ENCODE results near the gene PROM1. TPM values are rescaled to one million over a fixed set of nuclear protein-coding genes. Genes with fewer than 3 reads are reported as not detected.

PROM1 gene
- total and polyA plus RNA-seq, 4 donors = 1.2 to 5.2 (median 3.7) TPM

GRCh38 chr4:16119981-16120380 lies 36.2 kb upstream of the PROM1 start:
- TF ChIP-seq HNF4G (IDR thresholded peaks at IDR 0.05) (no peak), HNF4A (conservative IDR thresholded peaks at IDR 0.05) (no peak)
- no peak for DNase-seq (ENCODE audit: low spot score)
- Histone ChIP-seq H3K9ac (ENCODE audit: low read depth in 1 of 2, low read length in 2 of 2) (no peak overlapping the region), H3K27me3 (ENCODE audit: control insufficient read depth in 4 of 4, insufficient read depth in 4 of 4, low read length in 3 of 4) (no peaks in the 10 kb centered on the region), H3K9me3 (ENCODE audit: control insufficient read depth in 4 of 4, low read length in 3 of 4) (no peaks in the 10 kb centered on the region), H3K4me1 (ENCODE audit: control insufficient read depth in 4 of 4, insufficient read depth in 4 of 4, low read length in 3 of 4) (no peaks in the 10 kb centered on the region), H3K36me3 (ENCODE audit: control insufficient read depth in 4 of 4, insufficient read depth in 3 of 4, low read depth in 1 of 4, low read length in 3 of 4) (no peaks in the 10 kb centered on the region), H3K4me3 (ENCODE audit: low read depth in 1 of 3, low read length in 3 of 3) (no peak overlapping the region), H3K27ac (ENCODE audit: low read depth in 1 of 2, low read length in 2 of 2) (no peak overlapping the region)
- 77% methylated on average over 4 of the region's 4 CpGs for WGBS

GRCh38 chr4:16118090-16118489 lies 34.3 kb upstream of the PROM1 start:
- Histone ChIP-seq H3K27ac (ENCODE audit: low read depth in 1 of 2, low read length in 2 of 2) (no peak overlapping the region), H3K9me3 (ENCODE audit: control insufficient read depth in 4 of 4, low read length in 3 of 4) (no peaks in the 10 kb centered on the region), H3K9ac (ENCODE audit: low read depth in 1 of 2, low read length in 2 of 2) (no peak overlapping the region), H3K27me3 (ENCODE audit: control insufficient read depth in 4 of 4, insufficient read depth in 4 of 4, low read length in 3 of 4) (no peaks in the 10 kb centered on the region), H3K4me1 (ENCODE audit: control insufficient read depth in 4 of 4, insufficient read depth in 4 of 4, low read length in 3 of 4) (no peaks in the 10 kb centered on the region), H3K4me3 (ENCODE audit: low read depth in 1 of 3, low read length in 3 of 3) (no peak overlapping the region), H3K36me3 (ENCODE audit: control insufficient read depth in 4 of 4, insufficient read depth in 3 of 4, low read depth in 1 of 4, low read length in 3 of 4) (no peaks in the 10 kb centered on the region)
- DNase-seq (ENCODE audit: low spot score) = no peak
- 76% methylated on average over 2 of the region's 2 CpGs for WGBS
- TF ChIP-seq HNF4A (conservative IDR thresholded peaks at IDR 0.05) (no peak), YY1 (IDR thresholded peaks at IDR 0.05) (no peak), FOXA2 (IDR thresholded peaks at IDR 0.05) (no peak), FOXA1 (IDR thresholded peaks at IDR 0.05) (no peak), EGR1 (IDR thresholded peaks at IDR 0.05; ENCODE audit: low read depth in 2 of 2) (no peak), GABPA (IDR thresholded peaks at IDR 0.05 in 1 of 2, conservative IDR thresholded peaks at IDR 0.05 in 1 of 2) (no peak), REST (IDR thresholded peaks at IDR 0.05) (no peak), HNF4G (IDR thresholded peaks at IDR 0.05) (no peak), TAF1 (conservative IDR thresholded peaks at IDR 0.05) (no peak), JUND (IDR thresholded peaks at IDR 0.05) (no peak), RAD21 (IDR thresholded peaks at IDR 0.05) (no peak), RXRA (IDR thresholded peaks at IDR 0.05) (no peak), NR2F2 (IDR thresholded peaks at IDR 0.05) (no peak), ATF3 (IDR thresholded peaks at IDR 0.05) (no peak), MAX (IDR thresholded peaks at IDR 0.05) (no peak), ZBTB33 (IDR thresholded peaks at IDR 0.05) (no peak), SP1 (IDR thresholded peaks at IDR 0.05) (no peak), CTCF (IDR thresholded peaks at IDR 0.05; ENCODE audit: low read depth, low read length, missing input control) (no peak)
